PC-9 (cell line): Measurements from ENCODE around the gene ADARB2. TPM values are rescaled to one million over a fixed set of nuclear protein-coding genes. Genes with fewer than 3 reads are reported as not detected.

Source experiments
- BruUV-seq: library from RNA; stranded (reverse); fragments of 400-500 nt; replicated peaks from 2 replicates; lab custom pipeline; 2021; lab: Mats Ljungman, UMichigan
- CTCF ChIA-PET: fragments of 300-600 bp; sonication (Branson Sonifier 250); formaldehyde crosslinking; loops from one replicate; lab custom pipeline; 2022; ENCODE audit warnings: antibody characterized with exemption; lab: Charles Lee
- POLR2A ChIA-PET: fragments of 300-600 bp; sonication (Branson Sonifier 250); formaldehyde crosslinking; loops from one replicate; lab custom pipeline; 2022; ENCODE audit warnings: antibody characterized with exemption; ENCODE audit not compliant: unreplicated experiment; lab: Charles Lee
- DNase-seq, 2 experiments: peaks; one replicate each; pipeline versions ENCODE4 v3.0.0 to v3.0.0-alpha.2; 2015 to 2022; ENCODE audit warnings: mixed read lengths in 1 of 2
- H2AFZ ChIP-seq: fragments of 200-600 bp; sonication (generic); 2 replicates; pipeline ENCODE4 v1.8.1; 2017; ENCODE audit warnings: antibody characterized with exemption
- H3F3A ChIP-seq: fragments of 200-600 bp; sonication (generic); 2 replicates; pipeline ENCODE4 v1.8.1; 2017; ENCODE audit warnings: antibody characterized with exemption, mild to moderate bottlenecking, low read depth; ENCODE audit not compliant: insufficient read depth
- H3K27ac ChIP-seq: fragments of 200-600 bp; sonication (generic); 2 replicates; pipeline ENCODE4 v1.6.1; 2016; ENCODE audit warnings: mixed run types
- H3K27me3 ChIP-seq: fragments of 200-600 bp; sonication (generic); 2 replicates; pipeline ENCODE4 v1.6.1; 2016; ENCODE audit warnings: low read depth, mixed run types; ENCODE audit not compliant: insufficient read depth
- H3K36me3 ChIP-seq: fragments of 200-600 bp; sonication (generic); 2 replicates; pipeline ENCODE4 v1.6.1; 2016; ENCODE audit warnings: low read depth, mixed run types
- H3K4me1 ChIP-seq: fragments of 200-600 bp; sonication (generic); replicated peaks from 2 replicates; pipeline ENCODE4 v1.6.1; 2016; ENCODE audit warnings: mixed run types; ENCODE audit not compliant: insufficient read depth
- H3K4me2 ChIP-seq: fragments of 200-600 bp; sonication (generic); 2 replicates; pipeline ENCODE4 v1.6.1; 2017; ENCODE audit warnings: mixed run types
- H3K4me3 ChIP-seq: fragments of 200-600 bp; sonication (generic); 2 replicates; pipeline ENCODE4 v1.6.1; 2016; ENCODE audit warnings: mixed run types
- H3K79me2 ChIP-seq: fragments of 200-600 bp; sonication (generic); 2 replicates; pipeline ENCODE4 v1.6.1; 2017; ENCODE audit warnings: low read depth, mixed run types
- H3K9me2 ChIP-seq: fragments of 200-600 bp; sonication (generic); 2 replicates; pipeline ENCODE4 v1.8.1; 2017; ENCODE audit warnings: mild to moderate bottlenecking; ENCODE audit not compliant: insufficient read depth
- H3K9me3 ChIP-seq: fragments of 200-600 bp; sonication (generic); 2 replicates; pipeline ENCODE4 v1.8.1; 2016; ENCODE audit warnings: low read depth; ENCODE audit not compliant: insufficient read depth
- H4K20me1 ChIP-seq: fragments of 200-600 bp; sonication (generic); 2 replicates; pipeline ENCODE4 v1.8.1; 2017; ENCODE audit not compliant: insufficient read depth
- CTCF ChIP-seq: fragments of 200-600 bp; sonication (generic); conservative IDR thresholded peaks from 2 replicates; pipeline ENCODE4 v1.6.1; 2017; ENCODE audit warnings: mixed run types, antibody characterized with exemption, mild to moderate bottlenecking, moderate library complexity
- EZH2 ChIP-seq: fragments of 200-600 bp; sonication (generic); IDR thresholded peaks from 2 replicates; pipeline ENCODE4 v1.8.0; 2017; ENCODE audit warnings: antibody characterized with exemption, low read depth
- intact Hi-C: fragments of 100-400 bp; cut with micrococcal nuclease; formaldehyde crosslinking; loops from one replicate; pipeline ENCODE4 v1.10.0; 2022; ENCODE audit not compliant: unreplicated experiment
- total RNA-seq: library from RNA; stranded (reverse); gene quantifications from 2 replicates; pipeline ENCODE4 v1.2.3, GENCODE V29; 2021

ADARB2 gene
- total RNA-seq, 1 experiment from 2014 or later: not detected

GRCh38 chr10:1187855-1188557 lies 549.3 kb downstream of the ADARB2 start:
- Histone ChIP-seq H3F3A (no peaks in the 10 kb centered on the region), H3K27me3 (peaks cover 90% of the 10 kb centered on the region), H2AFZ (no peak overlapping the region), H3K36me3 (no peaks in the 10 kb centered on the region), H3K79me2 (no peaks in the 10 kb centered on the region), H3K9me2 (no peaks in the 10 kb centered on the region), H3K27ac (no peak overlapping the region), H3K9me3 (no peaks in the 10 kb centered on the region), H3K4me1 (no peaks in the 10 kb centered on the region), H3K4me3 (no peak overlapping the region), H4K20me1 (no peaks in the 10 kb centered on the region), H3K4me2 (no peak overlapping the region)
- intact Hi-C loops: no loop called here
- no peak for TF ChIP-seq CTCF
- TF ChIP-seq EZH2: no peak
- CTCF ChIA-PET: no interaction called here
- BruUV-seq: no TSS peak
- no peak for DNase-seq
- POLR2A ChIA-PET: no interaction called here

GRCh38 chr10:1187151-1187854 lies 550.0 kb downstream of the ADARB2 start:
- peaks cover 92% of the 10 kb centered on the region for H3K27me3 ChIP-seq
- H3K36me3 ChIP-seq: no peaks in the 10 kb centered on the region
- POLR2A ChIA-PET: no interaction called here
- H3K79me2 ChIP-seq: no peaks in the 10 kb centered on the region
- H3K27ac ChIP-seq: no peak overlapping the region
- no peaks in the 10 kb centered on the region for H3K9me3 ChIP-seq
- DNase-seq: no peak
- no TSS peak for BruUV-seq
- H2AFZ ChIP-seq: no peak overlapping the region
- no peaks in the 10 kb centered on the region for H4K20me1 ChIP-seq
- TF ChIP-seq EZH2 (no peak), CTCF (no peak)
- H3K4me2 ChIP-seq: no peak overlapping the region
- no peaks in the 10 kb centered on the region for H3K4me1 ChIP-seq
- intact Hi-C loops: no loop called here
- CTCF ChIA-PET: no interaction called here
- no peak overlapping the region for H3K4me3 ChIP-seq
- no peaks in the 10 kb centered on the region for H3F3A ChIP-seq
- no peaks in the 10 kb centered on the region for H3K9me2 ChIP-seq

- H2AFZ ChIP-seq: no peak overlapping the region
- no TSS peak for BruUV-seq
- intact Hi-C loops: no loop called here
- TF ChIP-seq CTCF: no peak
- TF ChIP-seq EZH2: no peak
- H3K9me3 ChIP-seq: no peaks in the 10 kb centered on the region
- no peaks in the 10 kb centered on the region for H3K9me2 ChIP-seq
- no peaks in the 10 kb centered on the region for H3K79me2 ChIP-seq
- ChIA-PET POLR2A (interaction anchor here (0.6 kb wide), 1 partner anchor 208 kb away, joined by 7 read pairs; no protein-coding TSS in a partner anchor), CTCF (no interaction called here)
- H3K36me3 ChIP-seq: no peaks in the 10 kb centered on the region
- H3K4me2 ChIP-seq: no peak overlapping the region
- no peaks in the 10 kb centered on the region for H3F3A ChIP-seq
- no peak overlapping the region for H3K4me3 ChIP-seq
- H3K4me1 ChIP-seq: no peaks in the 10 kb centered on the region
- DNase-seq: no peak
- peaks cover 90% of the 10 kb centered on the region for H3K27me3 ChIP-seq
- no peaks in the 10 kb centered on the region for H4K20me1 ChIP-seq
- H3K27ac ChIP-seq: no peak overlapping the region
Observed at GRCh38 chr10:1186683-1186990, 550.7 kb downstream of the ADARB2 start.
